Activated CD8-positive, alpha-beta T cell treated with anti-CD3 and anti-CD28 coated beads, Interleukin-2, amount 10 ng/mL, durations not matched to agents 7 days and 5 days (primary cell): Measurements from ENCODE around the gene SERPINB5. TPM values are rescaled to one million over a fixed set of nuclear protein-coding genes. Genes with fewer than 3 reads are reported as not detected.

Source experiments
- total RNA-seq, 2 experiments: library from RNA; stranded (reverse); gene quantifications; one replicate each; pipeline ENCODE4 v1.2.3, GENCODE V29; 2021

Gene SERPINB5
- total RNA-seq, 2 experiments from 2014 or later, result not detected

Other genes with a start within 250 kb of the SERPINB5 start
- 100 to 1,000 TPM; 140 TPM for gene BCL2, start 157.2 kb upstream of the SERPINB5 start, total RNA-seq
- gene KDSR, start 109.8 kb upstream of the SERPINB5 start, total RNA-seq, result 10 to 100 TPM; 38.2 to 38.4 TPM
- gene VPS4B, start 54.5 kb upstream of the SERPINB5 start, total RNA-seq, result 10 to 100 TPM; 62.8 to 67.2 TPM
- not detected for gene SERPINB12, start 65.4 kb downstream of the SERPINB5 start, total RNA-seq
- gene SERPINB13, start 110.4 kb downstream of the SERPINB5 start, total RNA-seq, result not detected
- gene SERPINB4, start 167.3 kb downstream of the SERPINB5 start, total RNA-seq, result not detected
- gene SERPINB3, start 184.9 kb downstream of the SERPINB5 start, total RNA-seq, result not detected
- gene SERPINB11, start 226.0 kb downstream of the SERPINB5 start, total RNA-seq, result not detected